GM18508 (cell line): ENCODE measurements around the gene VPS13D.

Source experiments
- ATAC-seq: cut with Tn5 transposase; IDR thresholded peaks from one replicate; pipeline ENCODE4 v1.9.1; 2021; ENCODE audit warnings: moderate number of reproducible peaks; ENCODE audit not compliant: insufficient read depth, unreplicated experiment

Gene VPS13D

DNA sequence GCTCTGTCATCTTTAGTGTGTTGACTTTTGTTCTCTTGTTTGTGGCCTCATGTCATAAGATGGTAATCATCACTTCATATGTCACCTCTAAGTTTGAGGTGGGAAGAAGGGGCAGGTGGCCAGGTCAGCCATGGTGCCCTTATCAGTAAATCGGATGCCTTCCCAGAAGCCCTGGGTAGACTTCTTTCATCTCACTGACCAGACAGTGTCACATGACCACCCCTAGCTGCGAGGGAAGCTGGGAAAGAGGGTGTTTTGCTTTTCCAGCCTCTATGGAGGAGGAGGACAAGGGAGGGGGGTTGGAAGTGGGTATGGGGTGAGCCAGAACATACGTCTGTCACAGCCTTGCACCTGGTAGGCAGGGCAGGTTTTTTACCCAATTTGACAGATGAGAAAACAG is 34.4 kb upstream of the VPS13D start:
- ATAC-seq = no peak

DNA sequence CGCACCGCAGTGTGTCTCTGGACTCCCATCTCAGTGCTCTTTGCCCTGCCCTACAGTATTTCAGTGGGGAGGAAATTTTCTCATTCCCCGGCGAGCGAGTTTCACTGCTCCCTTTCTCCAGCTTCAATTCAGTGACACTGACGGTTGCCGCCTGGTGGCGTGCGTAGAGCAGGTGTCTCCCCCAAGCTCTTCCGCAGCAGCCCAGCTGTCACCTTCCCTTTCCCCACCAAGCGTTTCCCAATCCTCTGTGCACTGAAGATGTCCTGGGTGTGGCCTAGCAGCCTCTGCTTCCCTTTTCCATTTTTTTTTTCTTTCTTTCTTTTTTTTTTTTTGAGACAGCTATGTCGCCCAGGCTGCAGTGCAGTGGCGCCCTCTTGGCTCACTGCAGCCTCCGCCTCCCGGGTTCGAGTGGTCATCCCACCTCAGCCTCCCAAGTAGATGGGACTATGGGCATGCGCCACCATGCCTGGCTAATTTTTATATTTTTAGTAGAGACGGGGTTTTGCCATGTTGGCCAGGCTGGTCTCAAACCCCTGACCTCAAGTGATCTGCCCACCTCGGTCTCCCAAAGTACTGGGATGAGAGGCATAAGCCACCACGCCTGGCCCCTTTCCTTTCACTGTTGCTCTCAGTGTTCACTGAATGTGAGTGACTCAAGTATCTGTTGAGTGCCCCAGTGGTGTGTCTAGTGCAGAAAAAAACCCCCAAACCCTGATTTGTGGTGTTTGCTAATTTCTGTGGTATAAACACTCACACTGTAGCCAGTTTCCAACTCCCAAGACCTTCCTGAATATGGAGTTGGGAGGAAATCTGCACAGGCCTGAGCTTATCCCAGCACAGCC is 33.0 kb upstream of the VPS13D start:
- no peak for ATAC-seq

DNA sequence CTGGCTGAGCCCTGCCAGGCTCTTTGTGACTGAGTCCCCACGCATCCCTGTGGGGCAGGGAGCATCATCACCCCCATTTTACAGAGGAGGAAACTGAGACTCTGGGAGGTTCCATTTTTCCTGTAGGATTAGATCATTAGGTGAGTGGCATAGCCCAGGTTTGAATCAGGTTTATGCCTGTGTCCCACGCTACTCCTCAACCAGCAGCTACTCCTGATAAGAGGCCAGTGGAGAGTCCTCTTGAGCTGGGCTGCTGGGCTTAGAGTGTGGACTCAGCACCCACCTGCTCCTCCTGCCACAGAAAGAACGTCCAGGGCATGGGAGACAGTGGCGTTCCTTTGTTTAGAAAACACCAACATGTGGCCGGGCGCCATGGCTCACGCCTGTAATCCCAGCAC is 32.3 kb upstream of the VPS13D start:
- no peak for ATAC-seq

DNA sequence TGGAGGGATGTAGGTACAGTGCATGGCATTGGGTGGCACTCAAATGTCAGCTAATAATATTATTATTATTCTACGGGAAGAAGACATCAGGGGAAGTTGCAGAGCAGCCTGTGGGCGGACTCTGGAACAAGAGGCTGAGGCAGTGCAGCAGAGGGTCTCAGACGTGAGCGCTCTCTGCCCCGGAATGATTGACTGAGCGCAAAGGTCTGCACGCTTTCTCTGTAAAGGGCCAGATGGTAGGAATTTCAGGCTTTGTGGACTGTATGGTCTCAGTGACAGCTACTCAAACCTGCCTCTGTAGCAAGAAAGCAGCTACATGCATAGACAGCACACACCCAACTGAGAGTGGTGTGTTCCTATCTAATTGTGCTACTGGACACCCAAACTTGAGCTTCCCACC is 29.6 kb upstream of the VPS13D start:
- ATAC-seq = no peak

DNA sequence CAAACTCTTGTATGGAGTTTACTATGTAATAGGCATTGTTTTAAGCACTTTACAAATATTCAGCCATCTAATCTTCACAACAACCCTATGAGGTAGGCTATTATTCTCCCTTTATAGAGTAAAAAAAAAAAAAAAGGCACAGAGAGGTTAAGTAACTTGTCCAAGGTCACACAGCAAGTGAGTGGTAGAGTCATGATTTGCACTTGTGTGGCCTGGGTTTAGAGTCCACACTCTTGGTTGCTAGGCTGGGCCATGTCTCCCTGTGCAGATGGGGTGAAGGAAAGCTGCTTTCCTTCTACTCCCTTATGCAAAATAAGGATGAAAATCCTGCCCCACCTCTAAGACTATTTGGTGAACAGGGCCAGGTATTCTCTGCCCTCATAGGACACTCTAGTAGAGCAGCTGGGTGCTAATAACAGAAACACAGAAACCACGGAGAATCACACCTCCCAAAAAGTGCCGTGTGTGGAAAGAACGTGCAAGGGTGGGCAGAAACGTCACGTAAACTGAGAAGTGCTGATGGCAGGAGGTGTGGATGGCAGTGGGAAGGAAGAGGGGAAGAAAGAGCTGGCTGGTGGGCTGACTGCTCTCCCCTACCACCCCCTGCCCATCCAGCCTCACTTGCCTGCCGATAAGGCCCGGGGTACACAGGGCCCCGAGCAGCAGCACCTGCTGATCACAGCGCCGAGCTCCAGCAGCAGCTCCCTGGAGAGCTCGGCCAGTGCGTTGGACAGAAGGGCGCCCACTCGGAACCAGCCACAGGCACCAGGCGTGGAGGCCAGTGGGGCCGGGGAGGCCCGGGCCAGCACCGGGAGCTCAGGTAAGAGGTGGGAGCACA is 28.3 kb upstream of the VPS13D start:
- ATAC-seq = no peak

DNA sequence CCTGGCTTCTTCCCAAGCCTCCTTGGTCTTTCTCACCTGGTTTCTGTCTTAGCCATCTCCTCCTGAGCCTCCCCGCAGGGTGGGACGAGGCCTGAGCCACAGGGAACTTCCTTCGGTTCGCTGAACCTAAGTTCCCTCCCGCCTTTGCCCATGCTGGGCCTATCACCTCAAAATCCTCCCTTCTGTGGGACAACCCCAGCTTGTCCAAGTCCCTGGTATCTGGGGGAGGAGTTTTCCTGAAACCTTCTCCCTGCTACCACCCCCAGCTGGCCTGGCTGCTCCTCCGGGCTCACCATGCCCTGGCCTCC is 27.7 kb upstream of the VPS13D start:
- ATAC-seq = no peak

DNA sequence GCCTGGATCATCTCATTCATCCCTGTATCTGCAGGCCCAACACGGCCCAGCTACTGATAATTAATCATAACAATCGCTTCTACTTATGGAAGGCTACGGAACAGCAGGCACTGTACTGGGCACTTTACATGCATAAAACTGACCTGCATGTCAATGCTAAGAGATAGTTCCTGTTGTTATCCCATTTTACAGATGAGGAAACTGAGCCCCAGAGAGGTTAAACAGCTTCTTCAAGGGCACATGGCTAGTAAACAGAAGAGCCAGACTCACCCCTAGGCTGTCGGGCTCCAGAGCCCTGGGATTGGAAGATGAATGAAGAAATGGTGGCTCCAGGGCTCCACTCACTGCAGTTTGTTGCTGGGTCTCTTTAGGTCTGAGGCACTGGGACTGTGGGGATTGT is 27.3 kb upstream of the VPS13D start:
- ATAC-seq = no peak

- ATAC-seq = no peak
Measured at GRCh38 chr1:12203216-12204007, 26.4 kb upstream of the VPS13D start.

DNA sequence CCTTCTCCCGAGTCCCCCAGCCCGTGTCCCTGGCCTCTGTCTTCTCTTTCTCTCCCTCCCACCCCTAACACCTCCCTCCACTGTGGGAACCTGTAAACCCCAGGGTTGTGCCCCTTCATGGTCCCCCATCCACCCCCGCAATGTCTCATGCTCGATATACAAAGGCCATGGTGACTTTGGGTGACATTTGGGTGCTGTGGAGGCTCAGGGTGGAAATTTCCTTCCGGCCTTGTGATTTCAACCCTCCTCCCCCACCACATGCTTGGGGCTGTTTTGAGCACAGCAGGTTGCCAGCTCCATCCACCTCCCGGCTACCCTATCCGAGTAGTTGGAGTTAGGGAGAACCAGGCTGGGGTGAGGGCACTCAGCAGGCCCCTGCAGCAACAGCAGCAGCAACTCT is 25.7 kb upstream of the VPS13D start:
- no peak for ATAC-seq

DNA sequence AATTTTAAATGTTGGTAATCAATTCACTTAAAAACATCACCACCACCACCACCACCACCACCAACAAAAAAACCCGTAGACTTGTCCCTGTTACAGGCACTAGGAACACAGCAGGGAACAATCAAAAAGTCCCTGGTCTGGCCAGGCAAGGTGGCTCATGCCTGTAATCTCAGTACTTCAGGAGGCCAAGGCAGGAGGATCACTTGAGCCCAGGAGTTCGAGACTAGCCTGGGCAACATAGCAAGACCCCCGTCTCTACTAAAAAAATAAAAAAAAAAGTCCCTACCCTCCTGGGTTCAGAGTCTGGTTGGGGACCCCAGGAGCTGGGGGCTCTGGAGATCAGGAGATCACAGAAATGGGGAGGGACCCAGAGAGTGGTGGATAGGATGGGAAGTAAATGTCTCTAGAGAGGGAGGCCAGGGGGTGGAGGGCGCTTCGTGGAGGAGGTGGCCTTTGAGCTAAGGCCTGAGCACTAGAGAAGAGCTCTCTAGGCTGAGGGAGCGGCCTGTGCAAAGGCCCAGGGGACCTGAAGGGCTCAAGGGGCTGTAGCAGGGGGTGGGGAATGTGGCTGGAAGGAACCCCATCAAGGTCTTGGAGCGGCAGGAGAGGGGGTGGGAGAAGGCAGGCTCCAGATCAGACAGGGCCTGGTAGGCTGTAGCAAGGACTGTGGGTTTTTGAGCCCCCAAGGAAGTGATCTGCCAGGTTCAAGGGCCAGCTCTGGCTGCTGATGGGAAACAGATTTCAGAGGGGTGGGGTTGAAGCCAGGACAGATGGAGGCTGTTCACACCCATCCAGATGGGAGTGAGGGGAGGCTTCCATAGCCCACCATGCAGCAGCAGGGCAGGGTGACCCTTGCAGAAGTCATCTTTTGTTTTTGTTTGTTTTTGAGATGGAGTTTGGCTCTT is 24.8 kb upstream of the VPS13D start:
- no peak for ATAC-seq

- no peak for ATAC-seq
Measured at GRCh38 chr1:12206238-12206637, 23.6 kb upstream of the VPS13D start.

GRCh38 chr1:12206792-12207424 is 22.9 kb upstream of the VPS13D start:
- ATAC-seq = no peak

DNA sequence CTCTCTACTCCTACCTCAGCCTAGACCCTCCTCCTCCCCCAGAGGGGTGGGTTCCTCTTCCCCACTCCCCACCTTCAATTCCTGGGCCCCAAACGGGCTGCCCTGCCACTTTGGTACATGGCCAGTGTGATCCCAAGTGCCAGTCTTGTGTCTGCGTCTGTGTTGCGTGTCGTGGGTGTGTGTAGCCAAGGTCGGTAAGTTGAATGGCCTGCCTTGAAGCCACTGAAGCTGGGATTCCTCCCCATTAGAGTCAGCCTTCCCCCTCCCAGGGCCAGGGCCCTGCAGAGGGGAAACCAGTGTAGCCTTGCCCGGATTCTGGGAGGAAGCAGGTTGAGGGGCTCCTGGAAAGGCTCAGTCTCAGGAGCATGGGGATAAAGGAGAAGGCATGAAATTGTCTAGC is 21.6 kb upstream of the VPS13D start:
- no peak for ATAC-seq

- no peak for ATAC-seq
Measured at GRCh38 chr1:12208764-12209494, 20.9 kb upstream of the VPS13D start.

GRCh38 chr1:12209495-12209832 is 20.4 kb upstream of the VPS13D start:
- ATAC-seq = no peak

- no peak for ATAC-seq
Measured at GRCh38 chr1:12215118-12215961, 14.5 kb upstream of the VPS13D start.

DNA sequence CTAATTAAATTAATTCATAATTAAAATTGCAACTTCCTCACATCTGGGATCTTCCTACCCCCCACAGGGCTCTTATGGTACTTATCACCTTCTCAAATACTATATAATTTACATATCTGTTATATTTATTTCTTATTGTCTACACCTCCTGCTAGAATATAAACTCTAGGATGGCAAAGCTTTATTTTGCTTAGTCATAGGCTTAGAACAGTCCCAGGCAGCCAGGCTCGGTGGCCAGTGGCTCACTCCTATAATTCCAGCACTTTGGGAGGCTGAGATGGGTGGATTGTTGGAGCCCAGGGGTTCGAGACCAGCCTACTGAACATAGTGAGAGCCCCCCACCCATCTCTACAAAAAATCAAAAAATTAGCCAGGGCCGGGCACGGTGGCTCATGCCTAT is 10.0 kb upstream of the VPS13D start:
- no peak for ATAC-seq

DNA sequence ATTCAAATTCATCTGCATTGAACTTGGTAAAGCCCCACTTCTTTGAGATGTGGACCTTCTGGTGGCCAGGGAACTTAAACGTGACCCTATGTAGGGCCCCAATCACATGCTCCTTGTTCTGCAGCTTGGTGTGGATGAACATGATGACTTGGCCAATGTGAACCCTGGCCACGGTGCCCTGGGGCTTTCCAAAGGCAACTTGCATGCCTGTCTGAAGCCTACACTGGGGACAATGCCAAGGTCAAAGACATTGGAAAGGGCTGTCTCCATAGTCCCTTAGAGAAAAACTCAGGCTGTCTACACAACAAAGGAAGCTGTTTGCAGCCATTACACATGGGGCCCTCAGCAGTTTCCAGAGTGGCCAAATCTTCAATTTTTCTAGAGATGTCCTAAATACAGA is 8.9 kb upstream of the VPS13D start:
- ATAC-seq = no peak
